ENCODE data around the gene RPTOR. TPM values are rescaled to one million over a fixed set of nuclear protein-coding genes. Genes with fewer than 3 reads are reported as not detected.

Gene RPTOR
- total RNA-seq, 1 experiment from 2014 or later, result 30.6 TPM

DNA sequence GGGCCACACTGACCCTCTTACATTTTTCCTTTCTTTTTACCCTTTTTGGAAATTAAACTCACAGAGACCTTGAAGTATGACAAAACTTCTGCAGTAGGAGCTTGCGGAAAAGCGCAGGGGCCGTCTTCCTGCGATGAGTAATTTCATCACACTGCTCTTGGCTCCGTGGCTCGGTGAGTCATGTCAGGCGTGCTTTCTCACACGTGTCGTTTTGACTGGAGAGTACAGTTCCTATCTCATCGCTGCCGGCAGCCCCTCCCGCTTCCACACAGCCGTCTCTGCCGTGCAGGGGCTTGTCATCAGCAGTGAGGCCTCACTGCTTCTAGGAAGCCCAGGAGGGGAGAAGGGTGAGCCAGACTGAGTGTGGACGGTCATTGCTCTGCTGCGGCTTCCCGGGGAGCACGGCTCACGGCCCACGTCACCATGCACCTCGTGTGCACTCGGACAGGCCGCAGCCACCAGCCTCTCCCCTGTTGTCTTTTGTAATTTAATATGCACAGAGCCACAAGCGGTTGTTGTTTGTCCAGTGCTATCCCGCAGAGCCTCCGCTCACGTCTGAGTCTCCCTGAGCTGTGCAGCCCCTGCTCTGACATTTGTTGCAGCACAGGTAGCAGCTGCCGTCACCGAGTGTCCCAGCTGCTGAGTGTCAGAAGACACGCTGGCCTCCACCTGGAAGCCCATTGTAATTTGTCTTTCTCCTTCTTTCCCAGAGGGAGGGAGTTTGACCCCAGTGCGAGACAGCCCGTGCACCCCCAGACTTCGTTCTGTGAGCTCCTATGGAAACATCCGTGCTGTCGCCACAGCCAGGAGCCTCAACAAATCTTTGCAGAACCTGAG is 347.6 kb downstream of the RPTOR start:
- no peak for DNase-seq
- Histone ChIP-seq H2AFZ (ENCODE audit: low read length) (no peak overlapping the region), H4K20me1 (ENCODE audit: insufficient read depth, low read depth, low read length) (no peaks in the 10 kb centered on the region), H3K9me3 (ENCODE audit: low read length) (no peaks in the 10 kb centered on the region), H3K4me1 (ENCODE audit: low read length) (no peaks in the 10 kb centered on the region), H3K27me3 (ENCODE audit: low read length) (no peaks in the 10 kb centered on the region), H3K9me2 (replicated peaks; ENCODE audit: insufficient read depth, low read length) (no peaks in the 10 kb centered on the region), H3K9ac (ENCODE audit: low read length) (no peak overlapping the region), H3K36me3 (ENCODE audit: insufficient read depth, low read length) (no peaks in the 10 kb centered on the region), H3K4me2 (ENCODE audit: low read depth, low read length, poor library complexity, severe bottlenecking) (no peak overlapping the region), H3K4me3 (ENCODE audit: low read length) (no peak overlapping the region), H3K27ac (ENCODE audit: low read length) (no peak overlapping the region), H3K79me2 (ENCODE audit: low read length) (no peaks in the 10 kb centered on the region)

DNA sequence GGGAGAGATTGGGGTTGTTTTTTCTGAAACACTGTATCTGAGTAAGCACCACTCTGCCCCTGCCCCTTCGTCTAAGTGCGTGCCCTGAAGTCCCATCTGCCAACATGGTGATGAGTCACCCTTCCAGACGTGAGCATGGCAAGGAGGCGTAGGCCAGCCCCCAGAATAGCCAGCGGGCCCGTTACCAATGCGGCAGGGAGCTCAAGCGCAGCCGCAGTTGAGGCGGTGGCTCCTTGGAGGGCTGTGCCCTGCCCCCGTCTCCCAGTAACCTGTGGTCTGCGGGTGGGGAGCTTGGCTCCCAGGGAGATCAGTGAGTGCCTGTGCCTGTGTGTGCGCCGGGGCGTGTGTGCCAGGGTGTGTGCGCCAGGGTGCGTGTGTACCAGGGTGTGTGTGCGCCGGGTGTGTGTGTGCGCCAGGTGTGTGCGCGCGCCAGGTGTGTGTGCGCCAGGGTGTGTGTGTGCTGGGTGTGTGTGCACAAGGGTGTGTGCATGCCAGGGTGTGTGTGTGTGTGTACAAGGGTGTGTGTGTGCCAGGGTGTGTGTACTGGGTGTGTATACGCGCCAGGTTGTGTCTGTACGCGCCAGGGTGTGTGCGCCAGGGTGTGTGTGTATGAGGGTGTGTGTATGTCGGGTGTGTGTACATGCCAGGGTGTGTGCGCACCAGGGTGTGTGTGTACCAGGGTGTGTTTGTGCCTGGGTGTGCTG is 348.4 kb downstream of the RPTOR start:
- no peak for DNase-seq
- Histone ChIP-seq H3K9ac (ENCODE audit: low read length) (no peak overlapping the region), H3K9me2 (replicated peaks; ENCODE audit: insufficient read depth, low read length) (no peaks in the 10 kb centered on the region), H3K36me3 (ENCODE audit: insufficient read depth, low read length) (no peaks in the 10 kb centered on the region), H3K4me3 (ENCODE audit: low read length) (no peak overlapping the region), H3K9me3 (ENCODE audit: low read length) (no peaks in the 10 kb centered on the region), H4K20me1 (ENCODE audit: insufficient read depth, low read depth, low read length) (no peaks in the 10 kb centered on the region), H3K4me2 (ENCODE audit: low read depth, low read length, poor library complexity, severe bottlenecking) (no peak overlapping the region), H2AFZ (ENCODE audit: low read length) (no peak overlapping the region), H3K27ac (ENCODE audit: low read length) (no peak overlapping the region), H3K4me1 (ENCODE audit: low read length) (no peaks in the 10 kb centered on the region), H3K79me2 (ENCODE audit: low read length) (no peaks in the 10 kb centered on the region), H3K27me3 (ENCODE audit: low read length) (no peaks in the 10 kb centered on the region)

DNA sequence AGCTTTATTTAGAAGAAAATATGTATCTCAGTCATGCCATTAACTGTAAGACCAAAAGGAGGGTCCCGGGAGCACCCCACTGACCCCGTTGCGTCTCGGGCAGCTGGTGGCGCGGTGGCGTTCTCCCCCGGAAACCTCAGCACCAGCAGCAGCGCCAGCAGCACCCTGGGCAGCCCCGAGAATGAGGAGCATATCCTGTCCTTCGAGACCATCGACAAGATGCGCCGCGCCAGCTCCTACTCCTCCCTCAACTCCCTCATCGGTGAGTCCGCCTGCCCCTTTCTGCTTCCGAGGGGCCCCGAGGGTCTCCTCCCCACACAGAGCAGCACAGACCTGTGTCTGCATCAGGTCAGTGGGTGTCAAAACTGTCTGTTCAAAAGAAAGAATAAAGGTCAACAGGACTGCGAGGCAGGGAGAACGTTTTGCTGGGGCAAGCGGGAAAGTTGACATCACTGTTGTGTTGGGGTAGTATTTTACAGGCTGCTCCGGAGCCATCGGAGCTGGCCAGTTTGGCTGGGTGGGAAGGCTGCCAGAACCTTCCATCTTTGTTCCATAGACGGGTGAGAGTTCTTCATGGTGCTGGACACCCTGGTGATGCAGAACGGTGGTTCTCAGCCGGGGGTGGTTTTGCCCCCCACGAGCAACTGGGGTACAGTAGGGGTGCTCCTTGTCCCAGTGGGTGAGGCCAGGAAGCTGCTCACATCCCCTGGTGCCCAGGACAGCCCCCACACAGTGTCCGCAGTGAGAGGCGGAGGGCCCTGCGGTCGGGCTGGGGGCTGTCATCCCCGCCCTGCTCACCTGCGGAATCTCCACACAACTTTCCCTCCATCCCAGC is 349.2 kb downstream of the RPTOR start:
- H3K27ac ChIP-seq (ENCODE audit: low read length), result no peak overlapping the region
- H3K36me3 ChIP-seq (ENCODE audit: insufficient read depth, low read length), result no peaks in the 10 kb centered on the region
- no peak for DNase-seq
- peaks cover 1% of the 10 kb centered on the region for H3K4me1 ChIP-seq (ENCODE audit: low read length)
- H3K4me2 ChIP-seq (ENCODE audit: low read depth, low read length, poor library complexity, severe bottlenecking), result no peak overlapping the region
- no peaks in the 10 kb centered on the region for H3K9me3 ChIP-seq (ENCODE audit: low read length)
- H3K9me2 ChIP-seq (replicated peaks; ENCODE audit: insufficient read depth, low read length), result no peaks in the 10 kb centered on the region
- no peak overlapping the region for H3K4me3 ChIP-seq (ENCODE audit: low read length)
- no peak overlapping the region for H3K9ac ChIP-seq (ENCODE audit: low read length)
- no peaks in the 10 kb centered on the region for H4K20me1 ChIP-seq (ENCODE audit: insufficient read depth, low read depth, low read length)
- no peaks in the 10 kb centered on the region for H3K79me2 ChIP-seq (ENCODE audit: low read length)
- H2AFZ ChIP-seq (ENCODE audit: low read length), result no peak overlapping the region
- H3K27me3 ChIP-seq (ENCODE audit: low read length), result no peaks in the 10 kb centered on the region

DNA sequence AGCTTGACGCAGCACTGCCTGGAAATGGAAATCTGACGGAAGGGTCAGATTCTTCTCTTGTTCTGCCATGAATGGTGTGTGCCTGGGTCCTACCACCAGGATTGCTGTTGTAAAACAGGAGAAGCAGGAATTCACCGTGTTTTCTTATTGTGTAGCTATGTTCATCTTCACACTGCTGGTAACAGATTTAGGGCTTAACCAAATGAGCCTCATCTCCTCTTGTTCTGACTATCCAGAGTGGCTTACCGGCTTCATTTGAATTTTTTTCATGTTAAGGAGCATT is 349.7 kb downstream of the RPTOR start:
- Histone ChIP-seq H3K36me3 (ENCODE audit: insufficient read depth, low read length) (no peaks in the 10 kb centered on the region), H3K9ac (ENCODE audit: low read length) (no peak overlapping the region), H3K9me2 (replicated peaks; ENCODE audit: insufficient read depth, low read length) (no peaks in the 10 kb centered on the region), H4K20me1 (ENCODE audit: insufficient read depth, low read depth, low read length) (no peaks in the 10 kb centered on the region), H3K79me2 (ENCODE audit: low read length) (no peaks in the 10 kb centered on the region), H3K4me3 (ENCODE audit: low read length) (no peak overlapping the region), H3K9me3 (ENCODE audit: low read length) (no peaks in the 10 kb centered on the region), H3K4me1 (ENCODE audit: low read length) (peaks cover 6% of the 10 kb centered on the region), H3K4me2 (ENCODE audit: low read depth, low read length, poor library complexity, severe bottlenecking) (no peak overlapping the region), H2AFZ (ENCODE audit: low read length) (no peak overlapping the region), H3K27ac (ENCODE audit: low read length) (no peak overlapping the region), H3K27me3 (ENCODE audit: low read length) (no peaks in the 10 kb centered on the region)
- no peak for DNase-seq

DNA sequence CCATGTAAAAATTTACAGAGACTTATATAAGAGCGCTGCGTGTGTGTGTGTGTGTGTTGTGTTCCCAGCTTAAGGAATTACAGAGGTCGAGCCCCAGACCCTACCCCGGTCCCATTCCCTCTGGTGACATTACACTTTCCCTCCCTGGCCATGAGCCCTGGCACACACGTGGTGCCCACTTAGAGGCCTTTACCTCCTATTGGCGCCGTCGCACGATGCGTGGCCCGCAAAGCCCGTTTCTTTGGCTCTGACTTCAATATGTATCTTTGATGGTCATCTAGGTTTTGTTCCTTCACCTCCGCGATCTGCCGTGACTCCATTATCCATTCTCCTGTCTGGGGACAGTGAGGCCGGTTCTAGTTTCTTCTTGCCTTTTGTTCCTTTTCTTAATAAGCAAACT is 350.1 kb downstream of the RPTOR start:
- H2AFZ ChIP-seq (ENCODE audit: low read length), result no peak overlapping the region
- DNase-seq, result no peak
- no peak overlapping the region for H3K27ac ChIP-seq (ENCODE audit: low read length)
- H3K9me2 ChIP-seq (replicated peaks; ENCODE audit: insufficient read depth, low read length), result no peaks in the 10 kb centered on the region
- peaks cover 8% of the 10 kb centered on the region for H3K4me1 ChIP-seq (ENCODE audit: low read length)
- no peaks in the 10 kb centered on the region for H4K20me1 ChIP-seq (ENCODE audit: insufficient read depth, low read depth, low read length)
- no peaks in the 10 kb centered on the region for H3K36me3 ChIP-seq (ENCODE audit: insufficient read depth, low read length)
- H3K9ac ChIP-seq (ENCODE audit: low read length), result no peak overlapping the region
- H3K79me2 ChIP-seq (ENCODE audit: low read length), result no peaks in the 10 kb centered on the region
- H3K4me2 ChIP-seq (ENCODE audit: low read depth, low read length, poor library complexity, severe bottlenecking), result no peak overlapping the region
- no peaks in the 10 kb centered on the region for H3K27me3 ChIP-seq (ENCODE audit: low read length)
- no peak overlapping the region for H3K4me3 ChIP-seq (ENCODE audit: low read length)
- no peaks in the 10 kb centered on the region for H3K9me3 ChIP-seq (ENCODE audit: low read length)

DNA sequence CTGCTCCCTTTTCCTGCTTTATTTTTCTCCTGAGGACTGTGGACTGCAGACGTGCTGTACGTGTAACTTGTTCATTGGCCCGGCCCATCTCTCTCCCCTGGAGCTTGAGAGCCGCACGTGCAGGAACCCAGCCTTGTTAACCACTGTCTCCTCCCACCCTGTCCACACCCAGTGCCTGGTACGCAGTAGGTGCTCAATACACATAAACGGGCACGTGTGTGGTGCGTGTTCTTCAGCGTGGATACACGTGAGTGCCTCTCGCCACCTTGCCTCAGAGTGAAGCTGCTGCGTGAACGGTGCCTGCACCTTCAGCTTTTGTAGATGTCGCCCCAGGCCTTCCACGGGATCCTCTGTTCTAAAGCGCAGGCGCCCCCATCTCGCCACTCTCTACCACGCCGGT is 350.7 kb downstream of the RPTOR start:
- no peak for DNase-seq
- Histone ChIP-seq H3K9me3 (ENCODE audit: low read length) (no peaks in the 10 kb centered on the region), H3K4me1 (ENCODE audit: low read length) (peaks cover 8% of the 10 kb centered on the region), H3K4me2 (ENCODE audit: low read depth, low read length, poor library complexity, severe bottlenecking) (no peak overlapping the region), H2AFZ (ENCODE audit: low read length) (no peak overlapping the region), H3K36me3 (ENCODE audit: insufficient read depth, low read length) (no peaks in the 10 kb centered on the region), H3K79me2 (ENCODE audit: low read length) (no peaks in the 10 kb centered on the region), H4K20me1 (ENCODE audit: insufficient read depth, low read depth, low read length) (no peaks in the 10 kb centered on the region), H3K9ac (ENCODE audit: low read length) (no peak overlapping the region), H3K27ac (ENCODE audit: low read length) (no peak overlapping the region), H3K9me2 (replicated peaks; ENCODE audit: insufficient read depth, low read length) (no peaks in the 10 kb centered on the region), H3K4me3 (ENCODE audit: low read length) (no peak overlapping the region), H3K27me3 (ENCODE audit: low read length) (no peaks in the 10 kb centered on the region)

DNA sequence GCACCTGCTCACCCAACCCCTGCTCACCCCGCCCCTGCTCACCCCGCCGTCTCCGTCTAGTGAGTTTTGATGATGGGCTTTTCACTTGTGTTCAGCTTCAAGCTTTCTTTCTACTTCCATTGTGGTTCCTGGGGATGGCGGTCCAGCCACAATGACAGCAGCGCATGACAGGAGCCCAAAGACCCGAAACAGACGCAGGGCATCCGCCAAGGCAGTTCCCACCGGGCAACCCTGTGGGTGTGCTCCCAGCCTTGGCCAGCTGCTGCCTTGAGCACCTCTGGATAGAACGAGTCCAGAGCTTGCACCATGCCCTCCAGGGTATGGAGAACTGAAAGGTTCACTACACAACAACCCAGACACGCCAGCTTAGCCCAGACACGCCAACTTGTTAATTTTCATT is 354.1 kb downstream of the RPTOR start:
- Histone ChIP-seq H3K36me3 (ENCODE audit: insufficient read depth, low read length) (no peaks in the 10 kb centered on the region), H3K4me3 (ENCODE audit: low read length) (no peak overlapping the region), H3K9me3 (ENCODE audit: low read length) (no peaks in the 10 kb centered on the region), H3K79me2 (ENCODE audit: low read length) (no peaks in the 10 kb centered on the region), H3K4me1 (ENCODE audit: low read length) (peaks cover 8% of the 10 kb centered on the region), H3K4me2 (ENCODE audit: low read depth, low read length, poor library complexity, severe bottlenecking) (no peak overlapping the region), H3K9me2 (replicated peaks; ENCODE audit: insufficient read depth, low read length) (no peaks in the 10 kb centered on the region), H2AFZ (ENCODE audit: low read length) (no peak overlapping the region), H4K20me1 (ENCODE audit: insufficient read depth, low read depth, low read length) (no peaks in the 10 kb centered on the region), H3K9ac (ENCODE audit: low read length) (no peak overlapping the region), H3K27me3 (ENCODE audit: low read length) (no peaks in the 10 kb centered on the region), H3K27ac (ENCODE audit: low read length) (no peak overlapping the region)
- DNase-seq, result no peak

All from Karpas-422 (cell line).